Spleen (tissue), 7 donors: ENCODE data around the gene MACROD2.

Experiments
- CTCF ChIP-seq, 11 experiments: fragments of 200-600 bp in 7 of 11; fragments of 450-650 bp in 4 of 11; sonication (generic) in 4 of 11; IDR thresholded peaks in 8 of 11; conservative IDR thresholded peaks in 3 of 11; 1 replicate in 7 of 11; 2 replicates in 4 of 11; pipeline versions ENCODE4 v1.4.0 to v1.8.0; 2016 to 2021; ENCODE audit warnings: antibody characterized with exemption in 11 of 11, inconsistent platforms in 4 of 11, mild to moderate bottlenecking in 1 of 11
- POLR2A ChIP-seq, 3 donors: fragments of 450-650 bp; IDR thresholded peaks; one replicate each; pipeline ENCODE4 v1.5.1; 2017; ENCODE audit warnings: antibody characterized with exemption in 3 of 3, mild to moderate bottlenecking in 1 of 3
- POLR2AphosphoS5 ChIP-seq, 3 donors: sonication (generic); formaldehyde crosslinking; IDR thresholded peaks; one replicate each; pipeline ENCODE4 v1.5.1; 2017; ENCODE audit warnings: antibody characterized with exemption in 3 of 3
- donor health status: DM: no; HTN: no; CAD: no; lungs with moderate emphysema.
- donor health status: DM: no; HTN: no; CAD: no.
- donor health status: DM: no; HTN: no; CAD: no.

- TF ChIP-seq CTCF (IDR thresholded peaks at IDR 0.05 in 8 of 11, conservative IDR thresholded peaks at IDR 0.05 in 3 of 11), result no peak
- no peak for TF ChIP-seq POLR2A (IDR thresholded peaks at IDR 0.05)
- TF ChIP-seq POLR2AphosphoS5 (IDR thresholded peaks at IDR 0.05), result no peak
Observed at GRCh38 chr20:15827628-15828027, 1832.3 kb downstream of the MACROD2 start.
